Colon (tissue), 2 donors: ENCODE results near the gene KLF9.
"Not testable (repeated sequence)": the region's sequence is repeated elsewhere in the genome, so short reads cannot be mapped to it uniquely, and the experiment has no call there.

ENCODE experiments used
- FAIRE-seq: peaks from 2 replicates; lab custom pipeline; 2012; peaks lifted over from hg19 to GRCh38; lab: Jason Lieb, UNC
- donor health status: control.
- donor health status: control.

KLF9 gene

GRCh38 chr9:70403618-70404025 is 10.8 kb downstream of the KLF9 start:
- no peak for FAIRE-seq

GRCh38 chr9:70403166-70403565 is 11.3 kb downstream of the KLF9 start:
- no peak for FAIRE-seq

GRCh38 chr9:70402213-70402612 is 12.2 kb downstream of the KLF9 start:
- no peak for FAIRE-seq

- not testable (repeated sequence) for FAIRE-seq
These were observed 13.2 kb downstream of the KLF9 start for GRCh38 chr9:70401241-70401640.

GRCh38 chr9:70400107-70400892 is 14.2 kb downstream of the KLF9 start:
- no peak for FAIRE-seq

- no peak for FAIRE-seq
These were observed 15.3 kb downstream of the KLF9 start for GRCh38 chr9:70399141-70399540.

GRCh38 chr9:70398145-70398556 is 16.3 kb downstream of the KLF9 start:
- FAIRE-seq, result peak; percentile 24

- no peak for FAIRE-seq
These were observed 18.8 kb downstream of the KLF9 start for GRCh38 chr9:70395652-70396051.

GRCh38 chr9:70392850-70393249 is 21.6 kb downstream of the KLF9 start:
- FAIRE-seq, result no peak

GRCh38 chr9:70392189-70392588 is 22.3 kb downstream of the KLF9 start:
- FAIRE-seq, result no peak

- no peak for FAIRE-seq
These were observed 23.5 kb downstream of the KLF9 start for GRCh38 chr9:70390933-70391341.

GRCh38 chr9:70389621-70390266 is 24.7 kb downstream of the KLF9 start:
- no peak for FAIRE-seq

- no peak for FAIRE-seq
These were observed 25.3 kb downstream of the KLF9 start for GRCh38 chr9:70389188-70389587.

GRCh38 chr9:70387663-70388062 is 26.8 kb downstream of the KLF9 start:
- no peak for FAIRE-seq

GRCh38 chr9:70385426-70385825 is 29.0 kb downstream of the KLF9 start:
- no peak for FAIRE-seq

- no peak for FAIRE-seq
These were observed 31.5 kb downstream of the KLF9 start for GRCh38 chr9:70382709-70383605.

GRCh38 chr9:70382046-70382708 is 32.3 kb downstream of the KLF9 start:
- no peak for FAIRE-seq

- FAIRE-seq, result no peak
These were observed 39.4 kb downstream of the KLF9 start for GRCh38 chr9:70374962-70375618.

- FAIRE-seq, result no peak
These were observed 47.0 kb downstream of the KLF9 start for GRCh38 chr9:70367305-70367930.

- no peak for FAIRE-seq
These were observed 50.7 kb downstream of the KLF9 start for GRCh38 chr9:70363760-70364159.

GRCh38 chr9:70362952-70363351 is 51.5 kb downstream of the KLF9 start:
- FAIRE-seq, result no peak
